ENCODE data around the gene CD7.

CD7 gene

DNA sequence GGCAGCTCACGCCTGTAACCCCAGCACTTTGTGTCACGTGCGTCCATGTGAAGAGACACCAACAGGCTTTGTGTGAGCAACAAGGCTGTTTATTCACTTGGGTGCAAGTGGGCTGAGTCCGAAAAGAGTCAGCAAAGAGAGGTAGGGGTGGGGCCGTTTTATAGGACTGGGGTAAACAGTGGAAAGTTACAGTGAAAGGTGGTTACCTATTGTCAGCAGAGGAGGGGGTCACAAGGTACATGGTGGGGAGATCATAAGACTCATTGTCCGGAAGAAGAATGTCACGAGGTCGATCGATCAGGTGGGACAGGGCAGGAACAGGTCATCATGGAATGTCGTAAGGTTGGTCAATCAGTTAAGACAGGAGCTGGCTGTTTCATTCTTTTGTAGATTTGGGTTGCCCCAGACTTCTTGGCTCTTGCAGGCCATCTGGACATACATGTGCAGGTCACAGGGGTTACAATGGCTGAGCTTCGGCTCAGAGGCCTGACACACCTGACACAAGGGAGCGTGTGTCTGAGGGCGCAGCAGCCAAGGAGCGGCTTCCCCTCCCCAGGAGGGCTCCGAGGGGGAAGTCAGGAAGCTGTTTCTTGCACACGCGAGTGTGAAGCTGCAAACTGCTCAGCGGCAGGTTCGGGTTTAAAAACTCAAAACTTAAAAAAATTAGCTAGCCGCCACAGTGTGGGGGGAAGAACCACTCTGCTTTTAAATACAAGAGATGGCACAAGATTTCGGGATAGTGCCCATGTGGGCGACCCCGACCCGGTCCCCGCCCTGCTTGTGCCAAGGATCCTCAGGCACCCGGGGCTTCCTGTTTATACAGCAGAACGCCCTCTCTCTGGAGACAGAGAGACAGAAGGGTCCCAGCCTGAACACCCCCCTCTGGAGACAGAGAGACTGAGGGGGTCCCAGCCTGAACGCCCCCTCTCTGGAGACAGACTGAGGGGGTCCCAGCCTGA is 29.2 kb upstream of the CD7 start:
- no peak for DNase-seq (ENCODE audit: low read depth in 2 of 2)

GRCh38 chr17:82345151-82345976 is 28.0 kb upstream of the CD7 start:
- no peak for DNase-seq (ENCODE audit: low read depth in 2 of 2)

DNA sequence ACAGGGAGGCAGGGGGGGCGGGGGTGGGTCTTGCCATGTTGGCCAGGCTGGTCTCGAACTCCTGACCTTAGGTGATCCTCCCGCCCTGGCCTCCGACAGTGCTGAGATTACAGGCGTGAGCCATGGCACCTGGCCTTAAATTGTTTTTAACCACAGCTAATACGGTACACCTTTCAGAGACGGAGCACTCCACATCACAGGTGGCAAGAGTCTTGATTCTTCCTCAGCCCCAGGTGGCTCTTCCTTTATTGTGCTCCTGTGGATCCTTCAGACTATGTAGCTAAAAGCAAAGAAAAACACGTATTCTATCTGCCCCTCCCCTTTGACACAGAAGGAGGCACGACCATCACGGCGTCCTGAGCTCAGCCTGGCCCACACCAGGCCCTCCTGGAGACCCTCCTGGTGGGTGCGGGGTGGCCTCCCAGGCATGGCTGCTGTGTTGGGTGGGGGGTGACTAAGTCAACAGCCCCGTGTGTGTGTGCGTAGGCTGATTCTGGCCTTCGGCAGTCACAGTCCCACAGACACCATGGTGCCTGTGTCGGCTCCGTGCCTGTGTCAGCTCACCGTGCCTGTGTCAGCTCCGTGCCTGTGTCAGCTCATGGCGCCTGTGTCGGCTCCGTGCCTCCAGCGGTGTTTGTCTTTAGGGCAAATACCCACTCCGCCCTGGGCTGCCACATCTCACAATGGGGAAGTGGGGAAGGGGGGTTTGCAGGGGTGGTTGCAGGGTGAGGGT is 26.9 kb upstream of the CD7 start:
- no peak for DNase-seq (ENCODE audit: low read depth in 2 of 2)

DNA sequence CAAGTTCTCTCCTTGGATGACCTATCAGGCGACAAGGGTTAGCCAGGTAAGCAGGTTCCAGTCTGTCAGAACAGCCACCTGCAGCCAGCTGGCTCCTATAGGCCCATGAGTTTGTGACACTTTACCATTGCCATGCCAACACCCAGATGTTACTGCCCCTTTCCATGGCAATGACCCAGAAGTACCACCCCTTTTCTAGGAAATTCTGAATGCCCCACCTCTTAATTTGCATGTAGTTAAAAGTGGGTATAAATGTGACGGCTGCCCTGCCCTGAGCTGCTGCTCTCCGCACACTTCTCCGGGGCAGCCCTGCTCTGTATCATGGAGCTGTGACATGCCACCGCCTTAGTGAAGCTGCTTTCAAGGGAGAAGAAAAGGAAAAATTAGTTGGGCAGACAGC is 26.2 kb upstream of the CD7 start:
- DNase-seq (ENCODE audit: low read depth in 2 of 2): no peak

DNA sequence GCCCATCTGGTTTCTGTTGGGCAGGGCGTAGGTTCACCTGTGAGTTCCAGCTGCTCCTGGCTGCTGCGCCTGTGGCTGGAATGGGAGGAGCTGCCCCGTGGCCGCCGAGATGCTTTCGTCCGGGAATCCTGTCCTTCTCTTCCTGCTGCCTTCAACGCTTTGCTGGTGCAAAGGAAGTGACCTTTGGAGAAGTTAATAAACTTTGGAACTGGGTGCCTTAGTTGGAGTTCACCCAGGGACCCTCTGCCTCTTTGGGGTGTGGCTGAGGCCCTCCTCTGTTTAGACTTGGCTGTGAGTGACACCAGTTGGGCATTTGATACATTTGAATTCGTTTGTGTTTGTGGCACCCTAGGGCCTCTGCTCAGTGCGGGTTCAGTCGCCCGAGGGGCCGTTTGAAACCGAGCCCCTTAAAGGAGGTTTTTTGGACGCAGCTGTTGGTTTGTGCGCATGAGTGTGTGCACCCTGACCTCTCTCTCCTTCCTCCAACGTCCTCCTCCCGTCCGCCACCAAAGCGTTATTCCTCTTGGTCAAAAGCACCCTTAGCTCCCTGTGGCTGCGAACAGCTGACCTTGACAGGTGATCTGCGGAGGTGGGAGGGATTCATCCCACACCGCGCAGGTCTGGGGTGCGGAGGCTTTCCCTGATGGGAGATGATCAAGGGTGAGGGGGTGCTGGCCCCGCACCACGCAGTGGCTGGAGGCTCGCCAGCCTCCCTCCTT is 25.1 kb upstream of the CD7 start:
- no peak for DNase-seq (ENCODE audit: low read depth in 2 of 2)

DNA sequence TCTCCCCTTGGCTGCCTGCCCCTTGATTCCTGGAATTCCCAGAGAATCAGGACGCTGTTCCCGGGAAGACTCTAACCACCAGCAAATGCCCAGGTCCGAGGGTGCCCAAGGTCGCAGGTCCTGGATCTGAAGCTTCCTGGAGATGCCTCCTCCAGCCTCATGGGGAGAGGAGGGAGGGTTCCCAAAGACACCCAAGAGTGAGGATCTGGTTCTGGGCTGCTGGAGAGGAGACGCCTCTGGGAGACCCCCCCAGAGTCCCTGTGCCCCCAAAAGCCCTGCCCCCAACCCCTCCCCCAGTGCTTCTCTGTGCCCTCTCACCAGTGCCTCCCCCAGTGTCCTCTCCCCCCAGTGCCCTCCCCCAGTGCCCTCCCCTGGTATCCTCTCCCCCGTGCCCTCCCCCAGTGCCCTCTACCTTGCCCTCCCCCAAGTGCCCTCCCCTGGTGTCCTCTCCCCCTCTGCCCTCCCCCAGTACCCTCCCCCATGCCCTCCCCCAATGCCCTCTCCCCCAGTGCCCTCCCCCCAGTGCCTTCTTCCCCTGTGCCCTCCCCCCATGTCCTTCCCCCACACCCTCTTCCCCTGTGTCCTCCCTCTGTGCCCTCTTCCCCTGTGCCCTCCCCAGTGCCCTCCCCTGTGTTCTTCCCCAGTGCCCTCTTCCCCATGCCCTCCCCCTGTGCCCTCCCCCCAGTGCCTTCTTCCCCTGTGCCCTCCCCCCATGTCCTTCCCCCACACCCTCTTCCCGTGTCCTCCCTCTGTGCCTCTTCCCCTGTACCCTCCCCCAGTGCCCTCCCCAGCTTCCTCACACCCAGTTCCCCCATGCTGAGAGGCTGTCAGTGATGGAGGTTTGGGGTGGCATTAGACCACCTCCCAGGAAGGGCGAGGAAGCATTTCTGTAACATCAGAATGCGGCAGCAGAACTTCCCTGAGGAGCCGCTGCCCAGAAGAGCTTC is 22.5 kb upstream of the CD7 start:
- no peak for DNase-seq (ENCODE audit: low read depth in 2 of 2)

GRCh38 chr17:82338858-82339633 is 21.6 kb upstream of the CD7 start:
- DNase-seq (ENCODE audit: low read depth in 2 of 2): no peak

DNA sequence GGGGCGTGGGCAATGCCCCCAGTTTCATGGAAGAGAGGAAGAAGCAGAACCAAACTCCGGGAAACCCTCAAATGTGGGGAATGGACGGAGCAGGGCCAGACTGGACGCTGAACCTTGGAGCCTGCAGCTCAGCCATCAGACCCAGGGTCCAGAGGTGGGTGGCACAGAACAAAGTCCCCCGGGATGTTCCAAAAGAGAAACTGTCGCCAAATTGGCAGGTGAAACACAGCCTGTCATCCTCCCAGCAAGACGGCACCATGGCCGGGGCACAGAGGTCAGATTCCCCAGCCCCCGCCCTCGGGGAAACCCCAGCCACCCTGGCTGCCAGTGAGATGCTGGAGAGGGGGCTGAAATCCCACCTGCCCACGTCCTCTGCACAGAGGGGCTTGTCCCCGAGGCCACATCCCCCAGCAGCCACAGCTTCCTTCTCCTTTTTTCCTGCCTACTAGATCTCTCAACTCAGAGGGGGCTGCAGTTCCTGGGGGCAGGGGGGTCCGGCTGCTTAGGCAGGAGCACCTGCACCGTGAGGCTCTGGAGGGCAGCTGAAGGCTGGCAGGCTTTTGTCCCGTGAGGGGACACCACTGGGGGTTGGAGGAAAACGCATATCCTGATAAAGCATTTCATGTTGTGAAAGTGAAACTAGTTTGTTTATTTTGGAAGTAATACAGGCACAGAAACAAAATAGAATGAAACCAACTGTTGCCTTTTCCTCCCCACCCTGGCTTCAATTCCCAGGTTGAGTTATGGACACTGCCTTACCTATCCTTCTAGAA is 17.4 kb upstream of the CD7 start:
- DNase-seq (ENCODE audit: low read depth in 2 of 2): no peak

- no peak for DNase-seq (ENCODE audit: low read depth in 2 of 2)
Observed at GRCh38 chr17:82334204-82334621, 16.8 kb upstream of the CD7 start.

DNA sequence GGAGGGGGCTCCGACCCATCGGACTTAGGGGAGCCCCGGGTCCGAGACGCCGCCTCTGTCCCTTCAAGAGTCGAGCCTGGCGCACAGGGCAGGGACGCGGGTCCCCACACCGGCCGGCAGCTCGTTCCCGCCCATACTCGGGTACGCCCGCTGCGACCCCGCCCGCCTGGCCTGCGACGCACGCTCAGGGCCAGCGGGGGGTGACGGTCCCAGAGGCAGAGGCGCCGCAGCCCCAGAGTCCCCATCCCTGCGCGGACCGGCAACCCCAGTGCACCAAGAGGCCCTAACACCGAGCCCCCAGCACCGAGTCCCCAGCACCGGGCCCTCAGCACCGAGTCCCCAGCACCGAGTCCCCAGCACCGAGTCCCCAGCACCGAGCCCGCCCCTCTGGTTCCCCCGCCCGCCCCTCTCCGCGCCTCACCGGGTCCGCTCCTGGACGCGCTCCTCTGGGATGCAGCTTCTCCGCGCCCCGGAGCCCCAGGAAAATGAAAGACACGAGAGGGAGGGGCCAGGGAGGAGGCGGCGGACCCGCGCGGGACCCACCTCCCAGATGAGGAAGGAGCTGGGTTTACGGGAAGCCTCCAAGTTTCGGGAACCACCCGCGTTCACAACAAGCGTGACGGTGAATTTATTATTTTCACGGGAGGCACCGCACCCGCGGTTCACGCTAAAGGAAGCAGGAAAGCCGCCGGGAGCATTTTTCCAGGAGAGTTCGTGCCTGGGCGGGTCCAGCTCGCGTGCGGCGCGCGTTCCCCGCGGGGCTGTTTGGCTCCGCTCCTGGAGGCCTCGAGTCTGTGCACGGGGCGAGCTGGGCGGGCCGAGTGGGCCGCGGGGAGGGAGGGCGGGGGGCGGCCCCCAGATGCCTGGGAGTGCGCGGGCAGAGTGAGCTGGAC is 16.1 kb upstream of the CD7 start, which contains the start of gene SECTM1:
TSS of gene SECTM1 (minus strand) at position 488 of the 893 bp plus-strand sequence. CDS start 6,526 bp downstream, outside the sequence.
- no peak for DNase-seq (ENCODE audit: low read depth in 2 of 2)

- DNase-seq (ENCODE audit: low read depth in 2 of 2): no peak
Observed at GRCh38 chr17:82332669-82333278, 15.4 kb upstream of the CD7 start.

GRCh38 chr17:82331345-82331939 is 14.0 kb upstream of the CD7 start:
- no peak for DNase-seq (ENCODE audit: low read depth in 2 of 2)

DNA sequence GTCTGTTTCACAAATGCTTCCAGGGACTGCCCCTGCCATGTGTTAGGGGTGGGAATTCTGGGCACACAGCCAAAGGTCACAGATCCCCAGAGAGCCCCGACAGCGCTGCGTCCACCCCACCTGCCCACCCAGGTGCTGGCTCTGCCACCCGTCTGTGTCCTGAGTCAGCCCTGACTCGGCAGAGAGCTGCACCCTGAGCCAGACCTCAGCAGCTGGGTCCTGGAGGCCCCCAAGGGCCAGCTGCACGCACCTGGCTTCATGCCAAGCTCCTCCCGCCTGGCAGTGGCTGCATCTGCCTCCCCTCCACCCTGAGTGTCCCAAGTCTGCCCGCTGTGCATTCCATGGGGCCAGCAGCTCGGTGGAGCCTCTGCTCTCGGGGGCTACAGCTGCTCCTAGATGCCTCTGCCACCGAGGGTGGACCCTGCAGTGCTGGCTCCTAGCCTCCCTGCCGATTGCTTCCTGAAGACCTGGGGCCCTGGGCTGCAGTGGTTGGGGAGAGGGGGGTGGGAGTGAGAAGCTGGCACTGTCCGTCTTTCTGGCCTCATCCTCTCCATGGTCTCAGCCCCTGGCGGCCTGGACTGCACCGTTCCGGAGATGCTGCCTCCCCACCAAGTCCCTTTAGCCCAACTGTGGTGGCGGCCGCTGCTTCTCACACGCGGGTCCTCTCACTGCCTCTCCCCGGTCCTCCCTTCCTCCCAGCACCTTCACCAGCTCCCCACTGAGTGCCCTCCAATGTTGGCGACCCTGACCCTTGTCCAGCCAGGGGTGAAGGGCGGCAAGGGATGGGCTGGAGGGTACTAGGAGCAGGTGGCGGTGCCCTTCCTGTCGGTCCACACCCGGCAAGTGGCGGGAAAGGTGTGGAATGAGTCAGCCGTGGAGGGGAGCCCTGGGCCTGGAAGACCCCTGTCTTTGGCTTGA is 13.2 kb upstream of the CD7 start:
- no peak for DNase-seq (ENCODE audit: low read depth in 2 of 2)

GRCh38 chr17:82329683-82330321 is 12.4 kb upstream of the CD7 start:
- DNase-seq (ENCODE audit: low read depth in 2 of 2): no peak

- no peak for DNase-seq (ENCODE audit: low read depth in 2 of 2)
Observed at GRCh38 chr17:82328994-82329507, 11.6 kb upstream of the CD7 start.

Measured in stimulated activated CD4-positive, alpha-beta T cell treated with anti-CD3 and anti-CD28 coated beads, Interleukin-4, amount 100 ng/mL, for 48 hours (primary cell).